Effector memory CD4-positive, alpha-beta T cell (primary cell): ENCODE results near the gene TRMU.
"Not testable (repeated sequence)": the region's sequence is repeated elsewhere in the genome, so short reads cannot be mapped to it uniquely, and the experiment has no call there.

Experiments used
- DNase-seq, 3 donors: peaks; one replicate each; pipeline ENCODE4 v3.0.0-alpha.2; 2020
- H3K27ac ChIP-seq: 2 replicates; pipeline ENCODE4 v1.7.0; 2013; ENCODE audit warnings: mild to moderate bottlenecking, low read length, moderate library complexity; ENCODE audit not compliant: insufficient read depth, poor library complexity, severe bottlenecking
- H3K27me3 ChIP-seq: replicated peaks from 2 replicates; pipeline ENCODE4 v1.7.0; 2013; ENCODE audit warnings: mild to moderate bottlenecking, low read length; ENCODE audit not compliant: insufficient read depth, control insufficient read depth, poor library complexity, severe bottlenecking
- H3K36me3 ChIP-seq: 2 replicates; pipeline ENCODE4 v1.7.0; 2013; ENCODE audit warnings: mild to moderate bottlenecking, low read length, moderate library complexity; ENCODE audit not compliant: control insufficient read depth, insufficient read depth
- H3K4me1 ChIP-seq: 2 replicates; pipeline ENCODE4 v1.7.0; 2013; ENCODE audit warnings: low read length, mild to moderate bottlenecking; ENCODE audit not compliant: control insufficient read depth, insufficient read depth, poor library complexity, severe bottlenecking
- H3K4me3 ChIP-seq: 2 replicates; pipeline ENCODE4 v1.7.0; 2013; ENCODE audit warnings: low read length, low read depth, mild to moderate bottlenecking; ENCODE audit not compliant: insufficient read depth, poor library complexity, severe bottlenecking
- H3K9me3 ChIP-seq: 2 replicates; pipeline ENCODE4 v1.7.0; 2013; ENCODE audit warnings: mild to moderate bottlenecking, low read length, moderate library complexity; ENCODE audit not compliant: control insufficient read depth

TRMU gene

DNA sequence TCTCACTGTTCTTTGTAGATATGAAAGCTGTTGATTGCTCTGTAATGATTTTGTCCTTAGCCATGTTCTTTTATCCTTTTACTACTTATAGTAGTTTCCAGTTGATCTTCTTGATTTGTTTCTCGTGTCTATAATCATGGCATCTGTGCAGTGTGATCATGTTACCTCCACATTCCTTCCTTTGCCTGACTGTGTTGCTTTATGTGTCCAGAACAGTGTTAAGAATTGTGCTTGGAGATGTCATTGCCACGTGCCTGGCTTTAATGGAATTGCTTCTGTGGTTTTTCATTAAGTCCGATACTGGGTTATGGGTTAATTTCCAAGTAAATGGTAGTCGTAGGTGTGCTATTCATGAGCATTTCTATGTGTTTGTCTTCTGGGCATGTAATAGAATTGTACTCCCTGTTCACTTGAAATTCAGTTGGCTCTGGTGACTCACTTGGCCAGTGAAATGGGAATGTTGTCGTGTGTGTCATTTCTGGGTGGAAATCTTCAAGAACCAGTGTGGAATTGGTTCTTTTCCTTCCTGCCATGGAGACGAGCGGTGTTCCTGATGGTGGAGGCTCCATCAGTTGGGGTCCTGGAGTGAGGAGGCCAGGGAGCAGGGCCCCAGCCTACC is 32.1 kb upstream of the TRMU start:
- H3K27me3 ChIP-seq, result no peaks in the 10 kb centered on the region
- H3K27ac ChIP-seq, result no peak overlapping the region
- DNase-seq, result no peak
- H3K4me3 ChIP-seq, result no peak overlapping the region
- H3K36me3 ChIP-seq, result no peaks in the 10 kb centered on the region
- H3K4me1 ChIP-seq, result no peaks in the 10 kb centered on the region
- no peaks in the 10 kb centered on the region for H3K9me3 ChIP-seq

DNA sequence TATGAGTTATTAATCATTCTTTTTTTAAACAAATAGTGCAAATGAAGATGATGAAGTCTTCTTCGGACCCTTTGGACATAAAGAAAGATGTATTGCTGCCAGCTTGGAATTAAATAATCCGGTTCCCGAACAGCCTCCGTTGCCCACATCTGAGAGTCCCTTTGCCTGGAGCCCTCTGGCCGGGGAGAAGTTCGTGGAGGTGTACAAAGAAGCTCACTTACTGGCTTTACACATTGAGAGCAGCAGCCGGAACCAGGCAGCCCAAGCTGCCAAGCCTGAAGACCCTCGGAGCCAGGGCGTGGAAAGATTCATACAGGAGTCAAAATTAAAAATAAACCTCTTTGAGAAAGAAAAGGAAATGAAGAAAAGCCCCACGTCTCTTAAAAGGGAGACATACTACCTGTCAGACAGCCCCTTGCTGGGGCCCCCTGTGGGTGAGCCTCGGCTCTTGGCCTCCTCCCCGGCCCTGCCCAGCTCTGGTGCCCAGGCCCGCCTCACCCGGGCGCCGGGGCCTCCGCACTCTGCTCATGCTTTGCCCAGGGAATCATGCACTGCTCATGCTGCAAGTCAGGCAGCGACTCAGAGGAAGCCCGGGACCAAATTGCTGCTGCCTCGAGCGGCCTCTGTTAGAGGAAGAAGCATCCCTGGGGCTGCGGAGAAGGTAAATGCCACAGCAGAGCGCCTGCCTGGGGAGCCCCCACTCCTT is 27.1 kb upstream of the TRMU start:
- H3K27ac ChIP-seq, result no peak overlapping the region
- H3K36me3 ChIP-seq, result no peaks in the 10 kb centered on the region
- DNase-seq, result no peak
- H3K4me1 ChIP-seq, result no peaks in the 10 kb centered on the region
- no peak overlapping the region for H3K4me3 ChIP-seq
- H3K9me3 ChIP-seq, result no peaks in the 10 kb centered on the region
- no peaks in the 10 kb centered on the region for H3K27me3 ChIP-seq

GRCh38 chr22:46309526-46310085 is 25.9 kb upstream of the TRMU start:
- Histone ChIP-seq H3K4me3 (no peak overlapping the region), H3K9me3 (no peaks in the 10 kb centered on the region), H3K4me1 (no peaks in the 10 kb centered on the region), H3K27me3 (no peaks in the 10 kb centered on the region), H3K36me3 (no peaks in the 10 kb centered on the region), H3K27ac (no peak overlapping the region)
- DNase-seq, result no peak

- no peaks in the 10 kb centered on the region for H3K36me3 ChIP-seq
- no peak overlapping the region for H3K4me3 ChIP-seq
- H3K27ac ChIP-seq, result no peak overlapping the region
- no peaks in the 10 kb centered on the region for H3K4me1 ChIP-seq
- no peaks in the 10 kb centered on the region for H3K9me3 ChIP-seq
- H3K27me3 ChIP-seq, result no peaks in the 10 kb centered on the region
- no peak for DNase-seq
These were observed 23.5 kb upstream of the TRMU start for GRCh38 chr22:46312056-46312455.

GRCh38 chr22:46312848-46313247 is 22.7 kb upstream of the TRMU start:
- H3K4me3 ChIP-seq, H3K36me3 ChIP-seq, H3K4me1 ChIP-seq, H3K9me3 ChIP-seq, DNase-seq, H3K27me3 ChIP-seq, H3K27ac ChIP-seq: not testable (repeated sequence)

DNA sequence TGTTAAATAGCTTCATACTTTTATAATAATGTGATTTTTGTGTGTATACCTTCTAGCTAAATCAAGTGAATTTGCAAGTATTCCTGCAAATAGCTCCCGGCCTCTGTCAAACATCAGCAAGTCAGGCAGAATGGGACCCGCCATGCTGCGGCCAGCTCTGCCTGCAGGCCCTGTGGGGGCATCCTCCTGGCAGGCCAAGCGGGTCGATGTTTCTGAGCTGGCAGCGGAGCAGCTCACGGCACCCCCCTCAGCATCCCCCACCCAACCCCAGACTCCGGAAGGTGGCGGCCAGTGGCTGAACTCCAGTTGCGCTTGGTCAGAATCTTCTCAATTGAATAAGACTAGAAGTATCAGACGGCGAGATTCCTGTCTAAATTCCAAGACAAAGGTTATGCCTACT is 19.5 kb upstream of the TRMU start:
- no peak overlapping the region for H3K27ac ChIP-seq
- no peaks in the 10 kb centered on the region for H3K27me3 ChIP-seq
- no peak for DNase-seq
- H3K4me3 ChIP-seq, result no peak overlapping the region
- H3K4me1 ChIP-seq, result no peaks in the 10 kb centered on the region
- no peaks in the 10 kb centered on the region for H3K9me3 ChIP-seq
- H3K36me3 ChIP-seq, result no peaks in the 10 kb centered on the region

DNA sequence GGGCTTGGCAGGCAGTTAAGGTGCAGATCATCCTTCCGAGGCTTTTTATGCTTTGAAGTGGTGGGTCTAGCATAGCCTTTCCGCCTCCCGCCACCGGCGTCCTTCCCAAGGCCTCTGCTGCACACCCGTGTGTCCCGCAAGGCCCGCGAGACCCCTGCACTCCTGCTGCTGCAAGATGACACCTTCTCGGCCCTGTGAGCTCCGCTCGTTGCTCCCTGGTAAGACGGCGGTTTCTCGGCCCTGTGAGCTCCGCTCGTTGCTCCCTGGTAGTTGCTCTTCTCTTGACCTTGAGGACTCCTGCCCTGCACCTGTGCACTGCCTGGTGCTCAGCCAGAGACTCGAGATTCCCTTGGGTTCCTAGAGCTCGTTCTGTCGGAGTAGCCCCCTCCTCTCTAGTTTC is 17.9 kb upstream of the TRMU start:
- Histone ChIP-seq H3K4me3 (no peak overlapping the region), H3K27ac (no peak overlapping the region), H3K4me1 (no peaks in the 10 kb centered on the region), H3K27me3 (no peaks in the 10 kb centered on the region), H3K36me3 (no peaks in the 10 kb centered on the region), H3K9me3 (no peaks in the 10 kb centered on the region)
- no peak for DNase-seq

DNA sequence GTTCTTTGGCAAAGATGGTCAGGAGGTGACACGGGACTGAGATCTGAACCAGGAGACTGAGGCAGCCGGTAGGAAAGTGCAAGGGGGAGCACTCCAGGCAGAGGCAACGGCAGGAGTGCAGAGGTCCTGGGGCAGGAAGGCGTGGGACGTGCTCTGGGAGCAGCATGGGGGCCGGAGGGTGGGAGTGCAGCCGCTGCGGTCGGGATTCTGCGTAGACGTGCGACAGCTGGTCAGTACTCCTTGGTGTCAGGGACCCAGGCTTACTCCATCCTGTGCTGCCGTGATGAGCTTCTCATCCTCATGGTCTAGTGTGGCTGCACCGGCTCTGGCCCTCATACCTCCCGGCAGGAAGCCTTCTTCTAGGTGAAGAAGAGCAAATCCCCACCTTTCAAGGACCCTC is 16.9 kb upstream of the TRMU start:
- Histone ChIP-seq H3K4me1 (no peaks in the 10 kb centered on the region), H3K4me3 (no peak overlapping the region), H3K36me3 (no peaks in the 10 kb centered on the region), H3K27ac (no peak overlapping the region), H3K27me3 (no peaks in the 10 kb centered on the region), H3K9me3 (no peaks in the 10 kb centered on the region)
- DNase-seq, result no peak

DNA sequence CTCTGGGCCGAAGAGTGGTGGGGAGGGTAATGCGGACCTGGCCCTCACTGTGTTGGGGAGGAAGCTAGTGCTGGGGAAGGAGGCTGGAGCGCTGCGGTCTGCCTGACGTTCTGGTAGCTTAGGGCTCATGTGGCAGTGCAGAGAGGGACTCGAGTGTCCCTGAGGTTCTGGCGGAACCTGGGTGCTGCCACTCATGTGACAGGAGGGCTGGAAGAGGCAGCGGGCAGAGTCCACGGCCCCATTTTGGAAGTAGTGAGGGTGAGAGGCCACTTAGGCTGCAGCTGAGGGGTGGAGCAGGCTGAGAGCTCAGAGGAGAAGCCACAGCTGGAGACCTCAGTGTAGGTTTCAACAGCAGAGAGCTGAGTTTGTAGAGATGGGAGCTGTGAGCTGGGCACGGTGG is 16.2 kb upstream of the TRMU start:
- no peaks in the 10 kb centered on the region for H3K36me3 ChIP-seq
- H3K27ac ChIP-seq, result no peak overlapping the region
- H3K4me3 ChIP-seq, result no peak overlapping the region
- no peaks in the 10 kb centered on the region for H3K9me3 ChIP-seq
- no peaks in the 10 kb centered on the region for H3K4me1 ChIP-seq
- no peaks in the 10 kb centered on the region for H3K27me3 ChIP-seq
- no peak for DNase-seq

DNA sequence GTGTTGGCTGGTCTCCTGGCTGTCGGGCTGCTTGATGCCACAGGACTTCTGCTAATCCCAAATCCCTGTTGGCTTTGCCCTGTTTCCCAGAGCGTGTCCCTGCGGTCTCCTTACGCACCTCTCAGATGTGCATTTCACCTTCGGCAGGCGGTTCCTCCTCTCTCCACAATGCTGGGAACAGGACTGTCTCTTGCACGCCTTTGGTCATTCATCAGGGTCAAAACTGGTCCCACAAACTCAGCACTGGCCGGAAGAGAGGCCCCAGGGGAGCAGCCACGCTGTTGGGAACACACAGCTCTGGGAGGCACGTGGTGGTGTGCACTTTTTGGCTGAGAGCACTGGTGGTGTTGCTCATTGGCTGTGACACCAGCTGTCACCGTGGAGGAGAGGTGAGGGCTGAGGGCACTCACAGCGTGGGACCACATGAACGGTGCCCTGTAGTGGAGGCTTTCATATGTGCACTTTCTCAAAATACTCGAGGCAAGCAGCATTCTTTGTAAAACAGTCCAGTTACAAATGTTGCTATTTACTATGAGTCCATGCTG is 15.3 kb upstream of the TRMU start:
- Histone ChIP-seq H3K4me1 (no peaks in the 10 kb centered on the region), H3K4me3 (no peak overlapping the region), H3K27me3 (no peaks in the 10 kb centered on the region), H3K9me3 (no peaks in the 10 kb centered on the region), H3K36me3 (no peaks in the 10 kb centered on the region), H3K27ac (no peak overlapping the region)
- DNase-seq, result no peak
